SK-N-MC (cell line): ENCODE results near the gene SHROOM1.

Experiments used
- EZH2 ChIP-seq: fragments of 200-600 bp; sonication (generic); IDR thresholded peaks from one replicate; pipeline ENCODE4 v1.6.1; 2017; ENCODE audit warnings: antibody characterized with exemption
- FOXP2 ChIP-seq: optimal IDR thresholded peaks from 2 replicates; pipeline ENCODE3; 2011; ENCODE audit warnings: mild to moderate bottlenecking, moderate library complexity; ENCODE audit not compliant: insufficient read depth; ENCODE audit errors: extremely low read length, control extremely low read depth
- POLR2AphosphoS5 ChIP-seq: IDR thresholded peaks from 2 replicates; pipeline ENCODE4 v1.6.1; 2012; ENCODE audit warnings: mild to moderate bottlenecking, low read depth, low read length, borderline replicate concordance

DNA sequence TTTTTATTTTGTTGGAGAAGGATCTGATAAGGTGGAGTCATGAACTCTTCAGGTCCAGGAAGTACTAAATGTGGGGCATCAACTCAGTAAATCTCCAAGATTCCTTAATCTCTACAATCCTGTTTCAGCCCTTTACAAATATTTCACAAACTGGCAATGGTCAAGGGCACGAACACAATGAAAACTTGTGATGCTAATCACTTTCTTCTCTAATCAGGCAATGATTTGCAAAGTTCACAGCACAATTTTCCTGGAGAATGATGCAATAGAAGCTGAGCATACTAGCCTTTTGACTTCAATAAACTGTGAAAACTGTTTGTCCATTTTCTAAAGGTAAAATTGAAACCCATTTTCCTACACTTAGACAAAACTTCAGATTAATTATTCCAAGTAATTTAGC lies 18.9 kb upstream of the SHROOM1 start:
- TF ChIP-seq EZH2 = no peak
- no peak for TF ChIP-seq POLR2AphosphoS5
- no peak for TF ChIP-seq FOXP2
